ENCODE results near the gene HIP1R.

GRCh38 chr12:122820138-122820537 is 15.1 kb upstream of the HIP1R start:
- TF ChIP-seq CTCF (IDR thresholded peaks at IDR 0.05; ENCODE audit: insufficient read depth, low read depth, low read length) (no peak), EZH2 (IDR thresholded peaks at IDR 0.05; ENCODE audit: insufficient read depth, low read length) (no peak)

All from astrocyte (in vitro differentiated cells and primary cell).